Measurements from ENCODE around the gene EPHA6.

GRCh38 chr3:96970211-96970610 lies 155.8 kb downstream of the EPHA6 start:
- TF ChIP-seq POLR2A (IDR thresholded peaks at IDR 0.05; ENCODE audit: low read depth, low read length) (no peak), POLR2AphosphoS5 (IDR thresholded peaks at IDR 0.05; ENCODE audit: low read depth, low read length) (no peak), TAF1 (IDR thresholded peaks at IDR 0.05; ENCODE audit: low read depth, low read length) (no peak), SPI1 (IDR thresholded peaks at IDR 0.05; ENCODE audit: low read depth, low read length) (no peak)
